ENCODE measurements around the gene RPS5. TPM values are rescaled to one million over a fixed set of nuclear protein-coding genes. Genes with fewer than 3 reads are reported as not detected.

Gene RPS5
- polyA plus RNA-seq, 1 experiment = 1,927 TPM

- POLR2A ChIA-PET = interaction anchor here (1.0 to 1.3 kb wide), 2 partner anchors 8 to 28 kb away, joined by 3 to 4 read pairs; partner anchors contain the start of genes ZNF497 and ZSCAN22
- DNase-seq (ENCODE audit: low read depth, low spot score) = no peak
- no peak for TF ChIP-seq CTCF (IDR thresholded peaks at IDR 0.05; ENCODE audit: low read depth, low read length)
- H3K4me3 ChIP-seq (ENCODE audit: low read depth, low read length) = no peak overlapping the region
- peaks cover 25% of the 10 kb centered on the region for H3K27me3 ChIP-seq (ENCODE audit: control insufficient read depth, insufficient read depth, low read length)
- peaks cover 36% of the 10 kb centered on the region; the same call in 1 of the 2 replicates for H3K9me3 ChIP-seq (ENCODE audit: control insufficient read depth, insufficient read depth, low read length)
- CTCF ChIA-PET = no interaction called here
- no peak overlapping the region for H3K27ac ChIP-seq (ENCODE audit: low read depth, low read length)
Measured at GRCh38 chr19:58354478-58355030, 32.5 kb upstream of the RPS5 start.

DNA sequence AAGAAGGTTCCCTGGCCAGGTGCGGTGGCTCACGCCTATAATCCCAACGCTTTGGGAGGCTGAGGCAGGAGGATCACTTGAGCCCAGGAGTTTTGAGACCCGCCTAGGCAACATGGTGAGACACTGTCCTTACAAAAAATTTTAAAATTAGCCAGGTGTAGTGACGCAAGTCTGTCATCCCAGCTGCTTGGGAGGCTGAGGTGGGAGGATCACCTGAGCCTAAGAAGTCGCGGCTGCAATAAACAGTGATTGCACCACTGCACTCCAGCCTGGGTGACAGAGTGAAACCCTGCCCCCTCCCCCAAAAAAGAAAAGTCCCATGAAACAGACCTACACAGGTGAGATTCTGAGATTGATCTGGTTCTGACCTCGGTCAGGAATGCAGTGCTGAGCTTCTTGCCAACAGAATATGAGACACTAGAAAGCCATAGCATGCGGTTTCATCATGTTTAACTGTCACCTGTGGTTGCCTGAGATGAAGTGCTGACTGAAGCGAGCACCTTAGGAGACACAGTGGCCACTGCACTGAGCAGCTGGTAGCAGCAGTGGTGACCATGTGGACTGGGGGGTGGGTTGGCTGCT, 31.8 kb upstream of the RPS5 start:
- peaks cover 29% of the 10 kb centered on the region; the same call in 1 of the 2 replicates for H3K9me3 ChIP-seq (ENCODE audit: control insufficient read depth, insufficient read depth, low read length)
- peaks cover 25% of the 10 kb centered on the region for H3K27me3 ChIP-seq (ENCODE audit: control insufficient read depth, insufficient read depth, low read length)
- H3K4me3 ChIP-seq (ENCODE audit: low read depth, low read length) = no peak overlapping the region
- DNase-seq (ENCODE audit: low read depth, low spot score) = no peak
- no peak for TF ChIP-seq CTCF (IDR thresholded peaks at IDR 0.05; ENCODE audit: low read depth, low read length)
- ChIA-PET CTCF (no interaction called here), POLR2A (interaction anchor here (1.0 to 1.6 kb wide), 2 partner anchors 8 to 29 kb away, joined by 4 to 7 read pairs; partner anchors contain the start of gene ZSCAN22)
- H3K27ac ChIP-seq (ENCODE audit: low read depth, low read length) = no peak overlapping the region

DNA sequence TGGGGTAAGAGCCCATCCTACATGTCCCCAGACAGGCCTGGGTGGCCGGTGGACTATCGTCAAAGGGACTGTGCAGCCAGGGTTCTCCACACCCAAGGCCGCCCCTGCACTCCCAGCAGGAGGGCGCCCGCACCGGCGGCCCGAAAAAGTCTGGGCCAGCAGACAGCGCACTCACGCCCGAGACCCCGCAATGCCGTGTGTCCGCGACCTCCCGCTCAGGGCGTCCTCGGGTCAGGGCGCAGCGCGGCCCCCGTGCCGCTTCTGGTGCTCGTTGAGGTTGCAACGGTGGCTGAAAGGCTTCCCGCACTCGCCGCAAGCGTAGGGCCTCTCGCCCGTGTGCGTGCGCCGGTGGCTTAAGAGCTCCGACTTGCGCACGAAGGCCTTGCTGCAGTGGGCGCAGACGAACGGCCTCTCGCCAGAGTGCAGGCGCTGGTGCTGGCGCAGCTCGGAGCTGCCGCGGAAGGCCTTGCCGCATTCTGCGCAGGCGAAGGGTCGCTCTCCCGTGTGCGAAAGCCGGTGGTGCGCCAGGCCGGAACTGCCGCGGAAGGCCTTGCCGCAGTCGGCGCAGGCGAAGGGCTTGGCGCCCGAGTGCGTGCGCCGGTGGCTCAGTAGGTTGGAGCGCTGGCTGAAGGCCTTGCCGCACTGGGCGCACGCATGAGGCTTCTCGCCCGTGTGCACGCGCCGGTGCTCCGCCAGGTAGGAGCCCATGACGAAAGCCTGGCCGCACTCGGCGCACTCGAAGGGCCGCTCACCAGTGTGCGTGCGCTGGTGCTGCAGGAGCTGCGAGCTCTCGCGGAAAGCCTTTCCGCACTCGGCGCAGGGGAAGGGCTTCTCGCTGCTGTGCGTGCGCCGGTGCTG, 30.9 kb upstream of the RPS5 start:
- Histone ChIP-seq H3K27ac (ENCODE audit: low read depth, low read length) (no peak overlapping the region), H3K4me3 (ENCODE audit: low read depth, low read length) (peak overlapping the region; percentile 35), H3K9me3 (ENCODE audit: control insufficient read depth, insufficient read depth, low read length) (peaks cover 23% of the 10 kb centered on the region; the same call in 1 of the 2 replicates), H3K27me3 (ENCODE audit: control insufficient read depth, insufficient read depth, low read length) (peaks cover 25% of the 10 kb centered on the region)
- ChIA-PET POLR2A (interaction anchor here (1.2 to 1.6 kb wide), 2 partner anchors 9 to 199 kb away, joined by 3 to 7 read pairs; partner anchors contain the start of gene CHMP2A), CTCF (no interaction called here)
- TF ChIP-seq CTCF (IDR thresholded peaks at IDR 0.05; ENCODE audit: low read depth, low read length) = no peak
- DNase-seq (ENCODE audit: low read depth, low spot score) = no peak

DNA sequence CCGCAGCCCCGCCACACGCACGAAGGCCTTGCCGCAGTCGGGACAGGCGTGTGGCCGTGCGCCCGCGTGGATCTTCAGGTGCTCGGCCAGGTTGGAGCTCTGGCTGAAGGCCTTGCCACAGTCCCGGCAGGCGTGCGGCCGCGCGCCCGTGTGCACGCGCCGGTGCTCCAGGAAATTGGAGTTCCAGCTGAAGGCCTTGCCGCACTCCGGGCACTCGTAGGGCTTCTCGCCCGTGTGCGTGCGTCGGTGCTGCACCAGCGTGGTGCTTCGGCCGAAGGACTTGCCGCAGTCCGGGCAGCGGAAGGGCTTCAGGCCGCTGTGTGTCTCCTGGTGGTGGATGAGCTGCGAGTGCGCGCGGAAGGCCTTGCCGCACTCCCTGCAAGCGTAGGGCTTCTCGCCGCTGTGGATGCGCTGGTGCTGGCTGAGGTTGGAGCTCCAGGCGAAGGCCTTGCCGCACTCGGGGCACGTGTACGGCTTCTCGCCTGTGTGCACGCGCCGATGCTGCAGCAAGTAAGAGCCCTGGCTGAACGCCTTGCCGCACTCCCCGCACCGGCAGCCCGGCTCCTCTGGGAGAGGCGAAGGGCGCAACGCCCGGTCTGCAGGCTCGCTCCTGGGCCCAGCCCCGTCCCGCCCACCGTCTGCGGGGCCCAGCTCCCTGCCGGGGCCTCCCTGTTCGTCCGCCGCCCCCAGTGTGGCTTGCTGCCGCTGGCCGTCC, 30.1 kb upstream of the RPS5 start:
- TF ChIP-seq CTCF (IDR thresholded peaks at IDR 0.05; ENCODE audit: low read depth, low read length) = no peak
- CTCF ChIA-PET = no interaction called here
- peaks cover 19% of the 10 kb centered on the region; the same call in 1 of the 2 replicates for H3K9me3 ChIP-seq (ENCODE audit: control insufficient read depth, insufficient read depth, low read length)
- no peak for DNase-seq (ENCODE audit: low read depth, low spot score)
- H3K27ac ChIP-seq (ENCODE audit: low read depth, low read length) = no peak overlapping the region
- POLR2A ChIA-PET = interaction anchor here (1.2 to 1.6 kb wide), 2 partner anchors 10 to 198 kb away, joined by 3 to 7 read pairs; partner anchors contain the start of gene CHMP2A
- peak overlapping the region; percentile 35; the same call in 1 of the 2 replicates for H3K4me3 ChIP-seq (ENCODE audit: low read depth, low read length)
- peaks cover 25% of the 10 kb centered on the region for H3K27me3 ChIP-seq (ENCODE audit: control insufficient read depth, insufficient read depth, low read length)
